Muscle of leg (tissue), 11 donors: ENCODE results near the gene PITPNM3. TPM values are rescaled to one million over a fixed set of nuclear protein-coding genes. Genes with fewer than 3 reads are reported as not detected.

Source experiments
- DNase-seq: peaks from one replicate; pipeline ENCODE4 v3.0.0; 2013
- H3K27ac ChIP-seq: one replicate; pipeline ENCODE4 v1.5.1; 2013; ENCODE audit warnings: mild to moderate bottlenecking, low read length, control low read depth
- H3K27me3 ChIP-seq: one replicate; pipeline ENCODE4 v1.6.1; 2013; ENCODE audit warnings: low read length; ENCODE audit not compliant: control insufficient read depth, insufficient read depth
- H3K36me3 ChIP-seq: one replicate; pipeline ENCODE4 v1.6.1; 2013; ENCODE audit warnings: low read length; ENCODE audit not compliant: control insufficient read depth, insufficient read depth
- H3K4me1 ChIP-seq: one replicate; pipeline ENCODE4 v1.6.1; 2013; ENCODE audit warnings: low read length; ENCODE audit not compliant: control insufficient read depth, insufficient read depth
- H3K4me3 ChIP-seq: one replicate; pipeline ENCODE4 v1.5.1; 2013; ENCODE audit warnings: low read length, control low read depth
- H3K9me3 ChIP-seq: replicated peaks from 2 replicates; pipeline ENCODE4 v1.6.1; 2013; ENCODE audit warnings: low read depth, low read length; ENCODE audit not compliant: control insufficient read depth
- WGBS: methylation state at CpG from one replicate; pipeline ENCODE4 v1.1.5; 2013; ENCODE audit warnings: missing lambda C conversion rate; ENCODE audit not compliant: insufficient coverage; 5-methylcytosine and 5-hydroxymethylcytosine counted together
- polyA plus RNA-seq, 8 donors: library from polyadenylated mRNA; unstranded; fragments of 120-200 nt; gene quantifications; one replicate each; pipeline versions ENCODE4 v1.2.1 to v1.2.3, GENCODE V29; 2013; ENCODE audit warnings: inconsistent platforms in 1 of 8, low replicate concordance in 1 of 8; ENCODE audit not compliant: insufficient read length in 8 of 8, insufficient read depth in 1 of 8
- total RNA-seq: library from RNA; stranded (reverse); fragments of 120-200 nt; gene quantifications from one replicate; pipeline ENCODE4 v1.2.4, GENCODE V29; 2013

PITPNM3 gene
- total and polyA plus RNA-seq, 9 donors = 2.1 to 6.2 (median 4.2) TPM

GRCh38 chr17:6592173-6592572 is 35.8 kb upstream of the PITPNM3 start:
- DNase-seq = no peak
- WGBS = 100% methylated on average over 3 of the region's 6 CpGs
- Histone ChIP-seq H3K27ac (no peak overlapping the region), H3K9me3 (no peaks in the 10 kb centered on the region), H3K4me1 (peaks cover 5% of the 10 kb centered on the region), H3K27me3 (no peaks in the 10 kb centered on the region), H3K4me3 (no peak overlapping the region), H3K36me3 (peaks cover 42% of the 10 kb centered on the region)

DNA sequence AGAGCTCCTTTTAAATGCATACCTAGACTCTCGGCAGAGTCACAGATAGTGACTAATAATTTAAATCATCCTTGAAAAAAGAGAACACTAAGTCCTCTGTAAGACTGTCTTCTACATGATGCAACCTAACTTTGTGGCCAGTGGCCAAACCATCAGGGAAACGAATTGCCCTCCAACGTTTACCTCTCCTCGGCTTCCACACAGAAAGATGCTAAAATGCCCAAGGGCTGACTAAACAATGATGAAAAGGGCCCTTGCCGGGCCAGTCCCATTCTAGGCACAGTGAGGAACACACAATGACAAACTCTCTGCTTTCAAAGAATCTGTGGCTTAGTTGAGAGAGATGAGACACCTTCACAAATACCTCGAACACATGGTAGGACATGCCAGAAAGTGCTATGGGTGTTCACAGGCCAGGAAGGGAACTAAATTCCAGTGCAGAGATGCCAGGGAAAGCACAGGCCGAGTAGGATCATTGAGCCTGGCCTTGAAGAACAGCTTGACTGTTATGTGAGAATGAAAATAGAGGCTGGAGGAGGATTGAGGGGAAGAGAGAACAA is 35.3 kb upstream of the PITPNM3 start:
- peaks cover 5% of the 10 kb centered on the region for H3K4me1 ChIP-seq
- 69% methylated on average over 4 of the region's 7 CpGs for WGBS
- no peak overlapping the region for H3K27ac ChIP-seq
- no peaks in the 10 kb centered on the region for H3K9me3 ChIP-seq
- H3K4me3 ChIP-seq = no peak overlapping the region
- DNase-seq = no peak
- H3K27me3 ChIP-seq = no peaks in the 10 kb centered on the region
- H3K36me3 ChIP-seq = peaks cover 43% of the 10 kb centered on the region

DNA sequence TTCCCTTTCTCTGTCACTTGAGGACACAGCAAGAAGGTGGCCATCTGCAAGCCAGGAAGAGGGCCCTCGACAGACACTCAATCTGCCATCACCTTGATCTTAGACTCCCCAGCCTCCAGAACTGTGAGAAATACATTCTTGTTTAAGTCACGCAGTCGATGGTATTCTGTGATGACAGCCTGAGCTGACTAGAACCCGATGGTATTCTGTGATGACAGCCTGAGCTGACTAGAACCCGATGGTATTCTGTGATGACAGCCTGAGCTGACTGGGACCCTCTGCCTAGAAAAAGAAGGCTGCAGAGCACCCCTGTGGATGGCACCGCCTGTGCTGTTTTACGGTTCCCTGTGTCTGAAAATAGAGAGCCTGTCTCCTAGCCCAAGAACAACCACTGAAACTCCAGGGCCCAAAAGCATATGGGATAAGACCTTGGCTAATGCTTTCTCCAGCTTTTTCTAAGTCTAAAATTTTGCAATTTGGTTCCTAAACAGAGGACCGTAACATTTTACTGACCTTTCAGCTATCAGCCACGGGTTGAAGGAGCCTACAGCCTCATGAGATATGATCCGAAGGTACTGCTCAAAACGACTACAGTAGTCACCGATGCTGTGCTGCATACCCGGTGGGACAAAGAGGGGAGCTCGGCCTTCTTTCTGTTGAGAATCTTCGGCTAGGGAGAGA is 33.1 kb upstream of the PITPNM3 start:
- DNase-seq = no peak

GRCh38 chr17:6588165-6588564 is 31.8 kb upstream of the PITPNM3 start:
- Histone ChIP-seq H3K36me3 (peaks cover 49% of the 10 kb centered on the region), H3K4me1 (no peaks in the 10 kb centered on the region), H3K27me3 (no peaks in the 10 kb centered on the region), H3K9me3 (peaks cover 9% of the 10 kb centered on the region), H3K4me3 (no peak overlapping the region), H3K27ac (no peak overlapping the region)
- 82% methylated on average over 2 of the region's 5 CpGs for WGBS
- DNase-seq = no peak

More for the DNA sequence above, 33.1 kb upstream of the PITPNM3 start:
- Histone ChIP-seq H3K9me3 (peaks cover 7% of the 10 kb centered on the region), H3K36me3 (peaks cover 44% of the 10 kb centered on the region), H3K4me3 (no peak overlapping the region), H3K4me1 (no peaks in the 10 kb centered on the region), H3K27me3 (no peaks in the 10 kb centered on the region), H3K27ac (no peak overlapping the region)
- WGBS = 87% methylated on average over 9 of the region's 15 CpGs

DNA sequence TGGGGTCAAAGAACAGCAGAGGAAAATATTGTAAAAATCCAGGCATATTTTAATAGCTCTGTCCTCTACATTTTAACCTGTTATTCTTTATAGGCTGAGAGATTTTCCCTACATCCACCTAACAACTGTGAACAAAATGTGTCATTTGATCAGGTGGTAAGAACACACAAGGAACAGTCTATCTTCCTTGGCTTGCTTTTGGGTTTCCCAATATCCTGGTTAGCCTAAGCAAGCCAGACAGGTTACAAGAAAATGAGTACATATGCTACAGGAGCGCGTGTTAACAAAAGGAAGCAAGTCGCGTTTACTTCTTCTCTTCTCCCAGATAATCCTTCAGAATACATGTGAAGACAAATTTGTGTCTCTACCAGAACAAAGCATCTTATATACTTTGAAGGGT is 31.0 kb upstream of the PITPNM3 start:
- Histone ChIP-seq H3K27me3 (no peaks in the 10 kb centered on the region), H3K9me3 (peaks cover 9% of the 10 kb centered on the region), H3K27ac (no peak overlapping the region), H3K4me3 (no peak overlapping the region), H3K4me1 (no peaks in the 10 kb centered on the region), H3K36me3 (peaks cover 50% of the 10 kb centered on the region)
- no CpG with 5 or more reads among the region's 4 CpGs for WGBS
- DNase-seq = no peak

- Histone ChIP-seq H3K4me1 (no peaks in the 10 kb centered on the region), H3K27ac (no peak overlapping the region), H3K9me3 (peaks cover 9% of the 10 kb centered on the region), H3K36me3 (peaks cover 41% of the 10 kb centered on the region), H3K4me3 (no peak overlapping the region), H3K27me3 (no peaks in the 10 kb centered on the region)
- no peak for DNase-seq
- WGBS = no CpG with 5 or more reads among the region's 4 CpGs
These were observed 27.1 kb upstream of the PITPNM3 start for GRCh38 chr17:6583411-6583810.

DNA sequence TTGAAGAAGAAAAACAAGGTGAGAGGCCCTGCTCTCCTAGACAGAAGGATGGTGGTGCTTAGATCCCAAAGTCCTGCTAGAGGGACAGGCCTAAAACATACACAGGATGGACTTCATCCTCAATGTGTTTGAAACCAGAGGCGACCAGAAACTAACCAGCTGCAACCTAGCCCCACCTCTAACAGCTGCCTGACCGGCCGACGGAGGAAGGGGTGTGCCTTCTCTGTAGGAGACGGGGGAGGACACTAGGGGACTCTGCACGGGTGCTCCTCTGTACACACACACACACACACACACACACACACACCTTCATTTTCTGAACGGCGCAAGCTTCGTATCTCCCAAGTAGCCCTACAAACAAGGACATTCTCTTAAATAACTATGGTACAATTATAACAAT is 24.3 kb upstream of the PITPNM3 start:
- 22% methylated on average over 3 of the region's 9 CpGs for WGBS

GRCh38 chr17:6578491-6578890 is 22.1 kb upstream of the PITPNM3 start:
- WGBS = 79% methylated on average over 3 of the region's 6 CpGs

More for the DNA sequence above, 24.3 kb upstream of the PITPNM3 start:
- H3K9me3 ChIP-seq = peaks cover 6% of the 10 kb centered on the region
- no peak overlapping the region for H3K27ac ChIP-seq
- no peak for DNase-seq
- H3K4me1 ChIP-seq = peaks cover 2% of the 10 kb centered on the region
- no peak overlapping the region for H3K4me3 ChIP-seq
- H3K27me3 ChIP-seq = no peaks in the 10 kb centered on the region
- H3K36me3 ChIP-seq = peaks cover 32% of the 10 kb centered on the region

GRCh38 chr17:6577686-6578263 is 21.4 kb upstream of the PITPNM3 start:
- no peaks in the 10 kb centered on the region for H3K27me3 ChIP-seq
- WGBS = 62% methylated on average over 2 of the region's 7 CpGs

More at GRCh38 chr17:6578491-6578890, 22.1 kb upstream of the PITPNM3 start:
- H3K9me3 ChIP-seq = no peaks in the 10 kb centered on the region
- H3K27ac ChIP-seq = no peak overlapping the region
- no peaks in the 10 kb centered on the region for H3K27me3 ChIP-seq
- DNase-seq = no peak
- peaks cover 23% of the 10 kb centered on the region for H3K36me3 ChIP-seq
- peaks cover 12% of the 10 kb centered on the region for H3K4me1 ChIP-seq
- no peak overlapping the region for H3K4me3 ChIP-seq

GRCh38 chr17:6576038-6576785 is 19.9 kb upstream of the PITPNM3 start:
- DNase-seq = no peak
- Histone ChIP-seq H3K27me3 (no peaks in the 10 kb centered on the region), H3K9me3 (no peaks in the 10 kb centered on the region), H3K27ac (no peak overlapping the region), H3K4me1 (peaks cover 12% of the 10 kb centered on the region), H3K36me3 (peaks cover 16% of the 10 kb centered on the region), H3K4me3 (no peak overlapping the region)
- WGBS = 73% methylated on average over 7 of the region's 7 CpGs

More at GRCh38 chr17:6577686-6578263, 21.4 kb upstream of the PITPNM3 start:
- peaks cover 19% of the 10 kb centered on the region for H3K36me3 ChIP-seq
- no peak for DNase-seq
- H3K27ac ChIP-seq = no peak overlapping the region
- H3K9me3 ChIP-seq = no peaks in the 10 kb centered on the region
- H3K4me3 ChIP-seq = no peak overlapping the region
- peaks cover 12% of the 10 kb centered on the region for H3K4me1 ChIP-seq
